Lower lobe of right lung (tissue), 2 donors: Measurements from ENCODE around the gene SBF1. TPM values are rescaled to one million over a fixed set of nuclear protein-coding genes. Genes with fewer than 3 reads are reported as not detected.
"Not testable (repeated sequence)": the region's sequence is repeated elsewhere in the genome, so short reads cannot be mapped to it uniquely, and the experiment has no call there.

ENCODE experiments used
- ATAC-seq, 2 donors: fragments of 200-7000 bp; cut with Tn5 transposase; one replicate each; pipeline ENCODE4 v1.9.1; 2020 to 2022; ENCODE audit warnings: mild to moderate bottlenecking in 2 of 2, moderate library complexity in 2 of 2
- DNase-seq: peaks from one replicate; pipeline ENCODE4 v3.0.0-alpha.2; 2020
- H3K27ac ChIP-seq: fragments of 200-600 bp; one replicate; pipeline ENCODE4 v1.8.0; 2022
- H3K27me3 ChIP-seq: fragments of 200-600 bp; one replicate; pipeline ENCODE4 v1.8.0; 2022; ENCODE audit warnings: low read depth
- H3K36me3 ChIP-seq: fragments of 200-600 bp; one replicate; pipeline ENCODE4 v1.8.0; 2022; ENCODE audit warnings: mild to moderate bottlenecking
- H3K4me1 ChIP-seq: fragments of 200-600 bp; one replicate; pipeline ENCODE4 v1.8.0; 2022
- H3K4me3 ChIP-seq: fragments of 200-600 bp; one replicate; pipeline ENCODE4 v1.8.0; 2022; ENCODE audit warnings: mild to moderate bottlenecking
- H3K9me3 ChIP-seq: fragments of 200-600 bp; one replicate; pipeline ENCODE4 v1.8.0; 2022
- CTCF ChIP-seq: fragments of 200-600 bp; IDR thresholded peaks from one replicate; pipeline ENCODE4 v1.8.0; 2022; ENCODE audit warnings: antibody characterized with exemption, mild to moderate bottlenecking
- intact Hi-C: fragments of 100-400 bp; cut with DNase I; formaldehyde crosslinking; loops from one replicate; pipeline ENCODE4 v1.11.0; 2022
- total RNA-seq: library from RNA; stranded (reverse); fragmentation: NEBNext Ultra II Directional; extraction: Animal tissue kit (Norgen Biotek cat#: 25700); gene quantifications from one replicate; pipeline ENCODE4 v1.2.1, GENCODE V29; 2021
- donor health status: DM: no; HTN: yes; CAD: no; lungs with severe emphysema.

The SBF1 gene
- total RNA-seq, 1 donor from 2014 or later, result 59.0 TPM

GRCh38 chr22:50522208-50522805 lies 47.5 kb upstream of the SBF1 start:
- peaks cover 24% of the 10 kb centered on the region for H3K4me1 ChIP-seq
- no peaks in the 10 kb centered on the region for H3K9me3 ChIP-seq
- ATAC-seq (no peak), DNase-seq (no peak)
- intact Hi-C loops, result no loop called here
- H3K36me3 ChIP-seq, result peaks cover 68% of the 10 kb centered on the region
- no peak overlapping the region for H3K4me3 ChIP-seq
- TF ChIP-seq CTCF, result no peak
- no peak overlapping the region for H3K27ac ChIP-seq
- H3K27me3 ChIP-seq, result no peaks in the 10 kb centered on the region

GRCh38 chr22:50521710-50522109 lies 46.9 kb upstream of the SBF1 start:
- no peak for ATAC-seq
- no peak for TF ChIP-seq CTCF
- peaks cover 18% of the 10 kb centered on the region for H3K4me1 ChIP-seq

GRCh38 chr22:50520826-50521453 lies 46.1 kb upstream of the SBF1 start:
- Histone ChIP-seq H3K4me1 (peaks cover 13% of the 10 kb centered on the region), H3K27ac (no peak overlapping the region), H3K36me3 (peaks cover 81% of the 10 kb centered on the region), H3K27me3 (no peaks in the 10 kb centered on the region), H3K4me3 (no peak overlapping the region), H3K9me3 (no peaks in the 10 kb centered on the region)
- DNase-seq (no peak), ATAC-seq (no peak)
- intact Hi-C loops, result no loop called here
- no peak for TF ChIP-seq CTCF

More at GRCh38 chr22:50521710-50522109, 46.9 kb upstream of the SBF1 start:
- Histone ChIP-seq H3K36me3 (peaks cover 74% of the 10 kb centered on the region), H3K9me3 (no peaks in the 10 kb centered on the region), H3K27me3 (no peaks in the 10 kb centered on the region), H3K4me3 (no peak overlapping the region), H3K27ac (no peak overlapping the region)
- no peak for DNase-seq
- intact Hi-C loops, result no loop called here

GRCh38 chr22:50520184-50520583 lies 45.3 kb upstream of the SBF1 start:
- intact Hi-C loops, H3K9me3 ChIP-seq, H3K27ac ChIP-seq, DNase-seq, H3K4me3 ChIP-seq, ATAC-seq, H3K27me3 ChIP-seq: not testable (repeated sequence)
- Histone ChIP-seq H3K36me3 (peaks cover 81% of the 10 kb centered on the region), H3K4me1 (peaks cover 13% of the 10 kb centered on the region)

GRCh38 chr22:50519151-50519550 lies 44.3 kb upstream of the SBF1 start:
- Histone ChIP-seq H3K36me3 (peaks cover 84% of the 10 kb centered on the region), H3K27me3 (no peaks in the 10 kb centered on the region), H3K4me1 (peaks cover 6% of the 10 kb centered on the region), H3K4me3 (no peak overlapping the region), H3K9me3 (no peaks in the 10 kb centered on the region), H3K27ac (no peak overlapping the region)
- ATAC-seq (no peak), DNase-seq (no peak)
- intact Hi-C loops, result no loop called here
- TF ChIP-seq CTCF, result no peak

- TF ChIP-seq CTCF, result no peak
- Histone ChIP-seq H3K9me3 (no peaks in the 10 kb centered on the region), H3K4me3 (no peak overlapping the region), H3K36me3 (peaks cover 78% of the 10 kb centered on the region), H3K27me3 (no peaks in the 10 kb centered on the region), H3K27ac (no peak overlapping the region), H3K4me1 (peaks cover under 1% of the 10 kb centered on the region)
- intact Hi-C loops, result no loop called here
- DNase-seq (no peak), ATAC-seq (no peak)
Observed at GRCh38 chr22:50518606-50519005, 43.8 kb upstream of the SBF1 start.
